ENCODE measurements around the gene BFSP2.

The BFSP2 gene

DNA sequence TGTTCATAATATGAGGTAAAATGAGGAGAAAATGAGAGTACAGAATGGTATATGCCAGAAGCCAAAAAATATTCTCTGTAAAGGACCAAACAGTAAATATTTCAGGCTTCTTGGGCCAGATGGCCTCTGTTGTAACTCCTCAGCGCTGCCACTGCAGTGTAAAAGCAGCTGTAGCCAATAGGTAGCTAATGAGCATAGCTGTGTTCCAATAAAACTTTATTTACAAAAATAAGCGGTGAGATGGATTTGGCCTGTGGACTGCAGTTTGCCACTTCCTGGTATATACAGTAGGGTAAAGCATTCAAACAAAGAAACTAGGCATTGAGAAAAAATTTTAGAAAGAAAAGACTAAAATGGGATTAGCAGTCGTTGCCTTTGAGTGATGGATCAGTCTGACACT, 51.5 kb downstream of the BFSP2 start:
- Histone ChIP-seq H3K27ac (ENCODE audit: low read depth, low read length) (no peak overlapping the region), H3K36me3 (ENCODE audit: control insufficient read depth, low read length) (peaks cover 5% of the 10 kb centered on the region; the same call in 1 of the 2 replicates), H3K27me3 (ENCODE audit: control insufficient read depth, low read length) (no peaks in the 10 kb centered on the region), H3K9me2 (replicated peaks; ENCODE audit: control insufficient read depth, low read length) (no peaks in the 10 kb centered on the region), H3K9me3 (ENCODE audit: control insufficient read depth, insufficient read depth, low read length) (no peaks in the 10 kb centered on the region), H3K79me2 (ENCODE audit: control insufficient read depth, low read length) (peaks cover 10% of the 10 kb centered on the region), H4K20me1 (ENCODE audit: control insufficient read depth, insufficient read depth, low read depth, low read length) (no peaks in the 10 kb centered on the region), H3K4me2 (ENCODE audit: low read length) (no peak overlapping the region), H3K4me1 (ENCODE audit: control insufficient read depth, low read length) (peaks cover 58% of the 10 kb centered on the region), H3F3A (ENCODE audit: control insufficient read depth, insufficient read depth) (peaks cover 19% of the 10 kb centered on the region), H3K4me3 (ENCODE audit: low read length) (no peak overlapping the region)
- no peak for TF ChIP-seq EZH2phosphoT487 (IDR thresholded peaks at IDR 0.05; ENCODE audit: borderline replicate concordance, low read length)
- TF ChIP-seq, protein P1, sequence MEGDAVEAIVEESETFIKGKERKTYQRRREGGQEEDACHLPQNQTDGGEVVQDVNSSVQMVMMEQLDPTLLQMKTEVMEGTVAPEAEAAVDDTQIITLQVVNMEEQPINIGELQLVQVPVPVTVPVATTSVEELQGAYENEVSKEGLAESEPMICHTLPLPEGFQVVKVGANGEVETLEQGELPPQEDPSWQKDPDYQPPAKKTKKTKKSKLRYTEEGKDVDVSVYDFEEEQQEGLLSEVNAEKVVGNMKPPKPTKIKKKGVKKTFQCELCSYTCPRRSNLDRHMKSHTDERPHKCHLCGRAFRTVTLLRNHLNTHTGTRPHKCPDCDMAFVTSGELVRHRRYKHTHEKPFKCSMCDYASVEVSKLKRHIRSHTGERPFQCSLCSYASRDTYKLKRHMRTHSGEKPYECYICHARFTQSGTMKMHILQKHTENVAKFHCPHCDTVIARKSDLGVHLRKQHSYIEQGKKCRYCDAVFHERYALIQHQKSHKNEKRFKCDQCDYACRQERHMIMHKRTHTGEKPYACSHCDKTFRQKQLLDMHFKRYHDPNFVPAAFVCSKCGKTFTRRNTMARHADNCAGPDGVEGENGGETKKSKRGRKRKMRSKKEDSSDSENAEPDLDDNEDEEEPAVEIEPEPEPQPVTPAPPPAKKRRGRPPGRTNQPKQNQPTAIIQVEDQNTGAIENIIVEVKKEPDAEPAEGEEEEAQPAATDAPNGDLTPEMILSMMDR (IDR thresholded peaks at IDR 0.05; ENCODE audit: low read depth, low read length, poor library complexity, severe bottlenecking) = no peak

DNA sequence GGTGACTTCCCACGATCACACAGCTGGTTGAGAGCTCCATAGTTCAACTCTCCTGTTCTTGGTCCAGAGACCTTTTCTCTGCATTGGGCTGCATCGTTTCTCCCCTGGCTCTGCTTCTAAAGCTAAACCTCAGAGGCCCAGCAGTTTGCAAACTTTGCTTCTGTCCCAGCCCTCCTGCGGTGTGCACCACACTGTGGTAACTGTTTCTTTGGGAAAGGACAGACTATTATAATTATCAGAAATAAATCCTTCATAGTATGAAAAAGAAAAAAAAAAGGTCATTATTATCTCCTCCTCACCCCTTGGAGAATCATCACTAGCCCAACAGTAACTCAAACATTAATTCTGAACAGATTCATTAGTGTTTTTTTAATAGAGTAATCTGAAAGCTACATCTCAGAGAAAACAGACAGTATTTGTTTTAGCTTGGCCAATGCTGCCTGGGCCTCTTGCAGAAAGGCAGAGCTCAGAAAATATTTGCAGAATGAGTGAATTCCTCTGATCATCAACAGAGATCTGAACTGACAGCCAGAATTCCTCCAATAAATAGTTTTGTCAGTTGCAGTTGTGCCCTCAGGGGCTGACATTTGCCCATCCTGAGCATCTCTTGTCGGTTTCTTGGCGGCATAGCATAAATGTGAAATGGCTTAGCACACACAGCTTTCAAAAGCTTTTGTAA, 52.9 kb downstream of the BFSP2 start:
- no peak overlapping the region for H3K4me2 ChIP-seq (ENCODE audit: low read length)
- no peaks in the 10 kb centered on the region for H4K20me1 ChIP-seq (ENCODE audit: control insufficient read depth, insufficient read depth, low read depth, low read length)
- H3K4me1 ChIP-seq (ENCODE audit: control insufficient read depth, low read length) = peaks cover 48% of the 10 kb centered on the region
- no peaks in the 10 kb centered on the region for H3K9me3 ChIP-seq (ENCODE audit: control insufficient read depth, insufficient read depth, low read length)
- H3K4me3 ChIP-seq (ENCODE audit: low read length) = no peak overlapping the region
- peaks cover 18% of the 10 kb centered on the region for H3F3A ChIP-seq (ENCODE audit: control insufficient read depth, insufficient read depth)
- H3K27me3 ChIP-seq (ENCODE audit: control insufficient read depth, low read length) = no peaks in the 10 kb centered on the region
- H3K27ac ChIP-seq (ENCODE audit: low read depth, low read length) = no peak overlapping the region
- TF ChIP-seq EZH2phosphoT487 (IDR thresholded peaks at IDR 0.05; ENCODE audit: borderline replicate concordance, low read length) = no peak
- TF ChIP-seq, protein P1 (IDR thresholded peaks at IDR 0.05; ENCODE audit: low read depth, low read length, poor library complexity, severe bottlenecking) = no peak
- H3K79me2 ChIP-seq (ENCODE audit: control insufficient read depth, low read length) = peaks cover 8% of the 10 kb centered on the region
- H3K36me3 ChIP-seq (ENCODE audit: control insufficient read depth, low read length) = peaks cover 5% of the 10 kb centered on the region; the same call in 1 of the 2 replicates
- H3K9me2 ChIP-seq (replicated peaks; ENCODE audit: control insufficient read depth, low read length) = no peaks in the 10 kb centered on the region

DNA sequence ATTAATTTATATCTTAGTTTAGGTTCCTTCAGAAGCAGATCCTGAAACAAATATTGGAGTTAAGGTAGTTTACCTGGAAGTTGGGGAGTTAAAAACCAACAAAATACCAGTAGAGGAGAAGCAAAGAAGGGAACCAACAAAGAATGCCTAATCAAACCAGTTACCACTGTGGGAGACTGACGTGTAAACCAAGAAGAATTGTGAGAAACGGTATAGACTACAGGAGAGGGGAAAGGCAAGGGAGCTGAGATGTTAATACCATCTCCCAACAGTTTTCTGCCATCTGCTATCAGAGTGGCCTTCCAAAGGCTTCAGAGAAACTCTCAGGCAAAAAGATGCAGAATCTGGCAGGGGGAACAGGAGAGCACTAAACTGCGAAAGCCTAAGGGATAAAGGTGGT, 53.5 kb downstream of the BFSP2 start:
- H3K4me3 ChIP-seq (ENCODE audit: low read length) = no peak overlapping the region
- H3K9me3 ChIP-seq (ENCODE audit: control insufficient read depth, insufficient read depth, low read length) = no peaks in the 10 kb centered on the region
- H3K4me1 ChIP-seq (ENCODE audit: control insufficient read depth, low read length) = peaks cover 46% of the 10 kb centered on the region
- H4K20me1 ChIP-seq (ENCODE audit: control insufficient read depth, insufficient read depth, low read depth, low read length) = no peaks in the 10 kb centered on the region
- peaks cover 9% of the 10 kb centered on the region; the same call in 1 of the 2 replicates for H3K36me3 ChIP-seq (ENCODE audit: control insufficient read depth, low read length)
- no peak overlapping the region for H3K27ac ChIP-seq (ENCODE audit: low read depth, low read length)
- H3F3A ChIP-seq (ENCODE audit: control insufficient read depth, insufficient read depth) = peaks cover 13% of the 10 kb centered on the region
- no peaks in the 10 kb centered on the region for H3K27me3 ChIP-seq (ENCODE audit: control insufficient read depth, low read length)
- H3K79me2 ChIP-seq (ENCODE audit: control insufficient read depth, low read length) = peaks cover 9% of the 10 kb centered on the region
- H3K9me2 ChIP-seq (replicated peaks; ENCODE audit: control insufficient read depth, low read length) = no peaks in the 10 kb centered on the region
- no peak overlapping the region for H3K4me2 ChIP-seq (ENCODE audit: low read length)
- TF ChIP-seq, protein P1 (IDR thresholded peaks at IDR 0.05; ENCODE audit: low read depth, low read length, poor library complexity, severe bottlenecking) = no peak
- no peak for TF ChIP-seq EZH2phosphoT487 (IDR thresholded peaks at IDR 0.05; ENCODE audit: borderline replicate concordance, low read length)
